Natural killer cell (primary cell): ENCODE results near the gene SSH2. TPM values are rescaled to one million over a fixed set of nuclear protein-coding genes. Genes with fewer than 3 reads are reported as not detected.
A peak's percentile ranks its signal among the peaks of the same experiment; 100 is the strongest.

Source experiments
- ATAC-seq, 3 donors: fragments of 150-1000 bp in 2 of 3; fragments of 200-7000 bp in 1 of 3; cut with Tn5 transposase; 1 replicate in 1 of 3; 2 replicates in 2 of 3; pipeline ENCODE4 v1.10.0; 2021; ENCODE audit warnings: mild to moderate bottlenecking in 2 of 3, moderate library complexity in 2 of 3
- DNase-seq, 2 donors: peaks; one replicate each; pipeline versions ENCODE4 v3.0.0 to v3.0.0-alpha.2; 2013 to 2021; ENCODE audit warnings: mixed read lengths in 1 of 2
- H3K27ac ChIP-seq: one replicate; pipeline ENCODE4 v1.5.1; 2013; ENCODE audit warnings: mild to moderate bottlenecking, low read length
- H3K27me3 ChIP-seq: one replicate; pipeline ENCODE4 v1.6.1; 2013; ENCODE audit warnings: low read length; ENCODE audit not compliant: control insufficient read depth, insufficient read depth
- H3K36me3 ChIP-seq: one replicate; pipeline ENCODE4 v1.6.1; 2013; ENCODE audit warnings: low read length; ENCODE audit not compliant: control insufficient read depth, insufficient read depth
- H3K4me1 ChIP-seq: one replicate; pipeline ENCODE4 v1.6.1; 2013; ENCODE audit warnings: low read length; ENCODE audit not compliant: control insufficient read depth, insufficient read depth
- H3K4me3 ChIP-seq: one replicate; pipeline ENCODE4 v1.5.1; 2013; ENCODE audit warnings: low read length
- H3K9me3 ChIP-seq: one replicate; pipeline ENCODE4 v1.6.1; 2013; ENCODE audit warnings: low read length; ENCODE audit not compliant: control insufficient read depth, insufficient read depth
- H3K27ac Mint-ChIP-seq, 2 donors: one replicate each; pipeline ENCODE4 v1.8.0; 2022; ENCODE audit warnings: mild to moderate bottlenecking in 2 of 2, mixed read lengths in 2 of 2, moderate library complexity in 1 of 2
- H3K27me3 Mint-ChIP-seq, 2 donors: one replicate each; pipeline ENCODE4 v1.8.0; 2022; ENCODE audit warnings: low read depth in 2 of 2, mixed read lengths in 2 of 2
- H3K36me3 Mint-ChIP-seq: one replicate; pipeline ENCODE4 v1.8.0; 2022; ENCODE audit warnings: mixed read lengths
- H3K4me1 Mint-ChIP-seq, 2 donors: one replicate each; pipeline ENCODE4 v1.8.0; 2022; ENCODE audit warnings: mixed read lengths in 2 of 2
- H3K4me3 Mint-ChIP-seq: one replicate; pipeline ENCODE4 v1.8.0; 2022; ENCODE audit warnings: mild to moderate bottlenecking, moderate library complexity, mixed read lengths
- H3K9me3 Mint-ChIP-seq, 2 donors: one replicate each; pipeline ENCODE4 v1.8.0; 2022; ENCODE audit warnings: mixed read lengths in 2 of 2
- WGBS: methylation state at CpG from one replicate; pipeline ENCODE4 v1.1.7; 2013; ENCODE audit warnings: missing lambda C conversion rate; ENCODE audit not compliant: insufficient coverage; 5-methylcytosine and 5-hydroxymethylcytosine counted together
- intact Hi-C: fragments of 100-400 bp; cut with micrococcal nuclease; formaldehyde crosslinking; loops from one replicate; pipeline ENCODE4 v1.14.2; 2022
- total RNA-seq, 4 donors: library from RNA; stranded (reverse); fragments of 120-200 nt in 1 of 4; gene quantifications; one replicate each; pipeline versions ENCODE4 v1.2.3 to v1.2.4, GENCODE V29; 2013 to 2022
- TF ChIP-seq, protein P1 (sequence below): fragments of 200-600 bp; IDR thresholded peaks from one replicate; pipeline ENCODE4 v1.8.0; 2022; ENCODE audit warnings: antibody characterized with exemption

SSH2 gene
- total RNA-seq, 3 donors from 2014 or later (not counting 1 experiment from before 2014, with no cell fraction given) = 124 to 166 (median 144) TPM

DNA sequence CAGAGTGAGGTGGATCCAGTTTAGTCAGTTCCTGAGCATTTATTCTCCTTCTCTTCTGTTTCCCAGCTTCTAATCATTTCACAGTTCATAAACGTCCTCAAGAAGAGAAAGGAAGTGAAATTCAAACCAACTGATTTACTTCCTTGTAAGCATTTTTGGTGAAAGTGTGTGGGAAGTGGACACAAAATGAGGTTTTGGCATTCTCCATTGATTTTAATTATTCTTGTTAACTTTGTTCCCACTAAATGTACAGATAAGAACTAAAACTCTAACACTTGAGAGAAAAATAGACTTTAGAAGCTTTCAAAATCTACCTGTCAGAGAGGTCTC lies 264.6 kb downstream of the SSH2 start:
- H3K27me3 ChIP-seq = no peaks in the 10 kb centered on the region
- DNase-seq (no peak), ATAC-seq (no peak)
- no peak overlapping the region for H3K4me3 Mint-ChIP-seq
- no CpG with 5 or more reads among the region's 1 CpG for WGBS
- intact Hi-C loops = no loop called here
- TF ChIP-seq, protein P1, sequence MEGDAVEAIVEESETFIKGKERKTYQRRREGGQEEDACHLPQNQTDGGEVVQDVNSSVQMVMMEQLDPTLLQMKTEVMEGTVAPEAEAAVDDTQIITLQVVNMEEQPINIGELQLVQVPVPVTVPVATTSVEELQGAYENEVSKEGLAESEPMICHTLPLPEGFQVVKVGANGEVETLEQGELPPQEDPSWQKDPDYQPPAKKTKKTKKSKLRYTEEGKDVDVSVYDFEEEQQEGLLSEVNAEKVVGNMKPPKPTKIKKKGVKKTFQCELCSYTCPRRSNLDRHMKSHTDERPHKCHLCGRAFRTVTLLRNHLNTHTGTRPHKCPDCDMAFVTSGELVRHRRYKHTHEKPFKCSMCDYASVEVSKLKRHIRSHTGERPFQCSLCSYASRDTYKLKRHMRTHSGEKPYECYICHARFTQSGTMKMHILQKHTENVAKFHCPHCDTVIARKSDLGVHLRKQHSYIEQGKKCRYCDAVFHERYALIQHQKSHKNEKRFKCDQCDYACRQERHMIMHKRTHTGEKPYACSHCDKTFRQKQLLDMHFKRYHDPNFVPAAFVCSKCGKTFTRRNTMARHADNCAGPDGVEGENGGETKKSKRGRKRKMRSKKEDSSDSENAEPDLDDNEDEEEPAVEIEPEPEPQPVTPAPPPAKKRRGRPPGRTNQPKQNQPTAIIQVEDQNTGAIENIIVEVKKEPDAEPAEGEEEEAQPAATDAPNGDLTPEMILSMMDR = no peak
- H3K27ac ChIP-seq = peak overlapping the region; percentile 17
- no peaks in the 10 kb centered on the region for H3K9me3 Mint-ChIP-seq
- H3K27me3 Mint-ChIP-seq = no peaks in the 10 kb centered on the region
- H3K27ac Mint-ChIP-seq = peak overlapping the region; percentile 66 to 76
- no peak overlapping the region for H3K4me3 ChIP-seq
- no peaks in the 10 kb centered on the region for H3K9me3 ChIP-seq
- no peaks in the 10 kb centered on the region for H3K4me1 ChIP-seq
- peaks cover 24% of the 10 kb centered on the region for H3K36me3 Mint-ChIP-seq
- H3K4me1 Mint-ChIP-seq = peaks cover 7 to 10% of the 10 kb centered on the region in 2 donors
- H3K36me3 ChIP-seq = peaks cover 77% of the 10 kb centered on the region

DNA sequence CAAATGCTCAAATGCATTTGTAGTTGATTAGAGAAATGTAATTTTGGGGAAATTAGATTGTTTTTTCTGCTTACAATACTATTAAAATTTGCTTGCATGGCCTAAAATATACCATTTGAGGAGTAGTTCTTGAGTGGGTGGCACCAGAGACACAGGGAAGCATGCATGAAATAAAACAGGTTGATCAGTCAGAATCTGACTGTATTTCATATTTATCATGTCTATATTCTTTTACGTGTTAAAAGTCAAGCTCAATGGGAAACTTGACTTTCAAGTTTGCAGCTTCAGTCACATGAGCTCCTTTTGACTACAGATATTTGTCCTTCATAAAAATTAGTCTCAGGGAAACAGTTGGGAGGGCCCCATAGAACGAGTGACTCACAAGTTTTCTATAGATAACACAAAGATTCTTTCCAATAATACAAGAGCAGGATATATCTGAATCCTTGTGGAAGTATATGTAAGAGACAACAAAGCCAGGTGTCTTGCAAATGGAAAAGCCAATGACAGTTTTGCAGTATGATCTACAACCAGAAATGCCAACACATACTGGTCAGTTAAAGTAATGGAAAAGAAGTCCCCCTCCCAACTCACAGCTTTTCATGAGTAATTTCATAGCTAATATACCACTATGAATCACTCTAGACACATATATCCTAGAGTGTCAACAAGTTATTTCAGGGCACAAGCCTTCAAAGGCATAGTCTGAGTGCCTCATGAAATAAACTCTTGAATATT lies 265.1 kb downstream of the SSH2 start:
- DNase-seq = no peak
- Histone ChIP-seq H3K27me3 (no peaks in the 10 kb centered on the region), H3K9me3 (no peaks in the 10 kb centered on the region), H3K4me1 (no peaks in the 10 kb centered on the region), H3K27ac (peak overlapping the region; percentile 17), H3K4me3 (no peak overlapping the region), H3K36me3 (peaks cover 73% of the 10 kb centered on the region)
- intact Hi-C loops = no loop called here
- H3K36me3 Mint-ChIP-seq = peaks cover 24% of the 10 kb centered on the region
- peaks cover 7 to 10% of the 10 kb centered on the region in 2 donors for H3K4me1 Mint-ChIP-seq
- WGBS = 78% methylated on average over 1 of the region's 2 CpGs
- peak overlapping the region; percentile 66 to 76 for H3K27ac Mint-ChIP-seq
- ATAC-seq = peak in 1 of 3 donors; percentile 34
- no peaks in the 10 kb centered on the region for H3K27me3 Mint-ChIP-seq
- TF ChIP-seq, protein P1 = no peak
- no peak overlapping the region for H3K4me3 Mint-ChIP-seq
- H3K9me3 Mint-ChIP-seq = no peaks in the 10 kb centered on the region

DNA sequence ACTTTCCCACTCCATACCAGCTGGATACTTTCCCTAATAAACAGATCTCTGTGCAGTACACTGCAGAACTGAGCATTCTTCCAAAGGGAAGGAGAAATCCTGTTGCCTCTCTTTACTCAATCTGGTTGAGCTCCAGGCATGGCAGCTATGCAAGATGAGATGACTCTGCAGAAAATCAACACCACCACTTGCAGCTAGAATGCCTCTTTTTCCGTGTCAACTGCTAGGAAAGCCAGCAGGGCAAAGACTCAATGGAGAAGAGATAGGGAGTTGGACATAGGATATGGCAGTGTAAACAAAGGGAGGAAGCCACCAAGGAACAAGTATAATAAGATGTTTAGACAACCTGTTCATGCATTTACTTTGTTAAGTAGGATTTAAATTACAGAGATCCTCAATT lies 266.9 kb downstream of the SSH2 start:
- ATAC-seq = no peak
- WGBS = 80% methylated on average over 1 of the region's 1 CpG
- no peak overlapping the region for H3K27ac ChIP-seq
- H3K4me1 ChIP-seq = no peaks in the 10 kb centered on the region
- Mint-ChIP-seq H3K9me3 (no peaks in the 10 kb centered on the region), H3K27ac (peak overlapping the region in 1 of 2 donors; percentile 26), H3K4me1 (peaks cover 11 to 15% of the 10 kb centered on the region in 2 donors), H3K4me3 (no peak overlapping the region), H3K27me3 (no peaks in the 10 kb centered on the region), H3K36me3 (peaks cover 24% of the 10 kb centered on the region)
- no peak overlapping the region for H3K4me3 ChIP-seq
- TF ChIP-seq, protein P1 = no peak
- intact Hi-C loops = no loop called here
- H3K9me3 ChIP-seq = no peaks in the 10 kb centered on the region
- no peak for DNase-seq
- peaks cover 71% of the 10 kb centered on the region for H3K36me3 ChIP-seq
- H3K27me3 ChIP-seq = no peaks in the 10 kb centered on the region

DNA sequence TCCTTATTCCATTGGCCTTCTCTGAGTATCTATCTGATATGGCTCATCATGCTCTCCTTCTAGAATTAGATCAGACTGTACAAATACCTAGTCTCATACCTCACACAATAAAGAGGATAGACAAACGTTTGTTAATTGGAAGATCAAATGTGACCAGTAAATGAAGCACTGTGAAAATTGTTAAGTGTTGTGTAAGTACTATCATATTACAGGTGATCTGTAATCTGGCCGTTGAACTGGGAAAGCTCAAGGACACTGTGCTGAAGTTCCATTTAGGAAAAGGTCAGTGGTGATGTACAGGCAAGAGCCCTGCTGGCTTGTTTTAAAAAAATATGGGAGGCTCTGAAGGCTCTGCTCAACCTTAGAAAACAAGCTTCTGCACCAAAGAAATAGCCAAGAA lies 268.8 kb downstream of the SSH2 start:
- Histone ChIP-seq H3K4me3 (no peak overlapping the region), H3K27me3 (no peaks in the 10 kb centered on the region), H3K4me1 (no peaks in the 10 kb centered on the region), H3K36me3 (peaks cover 63% of the 10 kb centered on the region), H3K27ac (no peak overlapping the region), H3K9me3 (no peaks in the 10 kb centered on the region)
- Mint-ChIP-seq H3K27ac (peak overlapping the region; percentile 5 to 29), H3K4me1 (peaks cover 5 to 20% of the 10 kb centered on the region in 2 donors), H3K27me3 (no peaks in the 10 kb centered on the region), H3K9me3 (no peaks in the 10 kb centered on the region), H3K36me3 (peaks cover 9% of the 10 kb centered on the region), H3K4me3 (no peak overlapping the region)
- TF ChIP-seq, protein P1 = no peak
- DNase-seq (no peak), ATAC-seq (no peak)
- 90% methylated on average over 2 of the region's 2 CpGs for WGBS
- intact Hi-C loops = no loop called here
